ENCODE data around the gene HIBADH.

The HIBADH gene

GRCh38 chr7:27662490-27663205 lies at the start of gene HIBADH:
Gene HIBADH, minus strand, starts transcription at chr7:27662883. Its CDS starts 95 bp downstream, at chr7:27662788.
- Mint-ChIP-seq H3K4me1 (peaks cover 22% of the 10 kb centered on the region), H3K4me3 (peak within 1 kb of the TSS; percentile 87), H3K9me3 (no peaks in the 10 kb centered on the region), H3K27ac (peak within 1 kb of the TSS; percentile 87), H3K27me3 (no peaks in the 10 kb centered on the region), H3K36me3 (peaks cover 7% of the 10 kb centered on the region)

GRCh38 chr7:27712217-27712616 lies 49.5 kb upstream of the HIBADH start:
- Mint-ChIP-seq H3K4me3 (no peak overlapping the region), H3K27ac (no peak overlapping the region), H3K9me3 (no peaks in the 10 kb centered on the region), H3K4me1 (no peaks in the 10 kb centered on the region), H3K27me3 (peaks cover 2% of the 10 kb centered on the region), H3K36me3 (no peaks in the 10 kb centered on the region)

GRCh38 chr7:27709137-27710075 lies 46.7 kb upstream of the HIBADH start:
- H3K4me3 Mint-ChIP-seq, result no peak overlapping the region
- H3K36me3 Mint-ChIP-seq, result no peaks in the 10 kb centered on the region
- H3K9me3 Mint-ChIP-seq, result no peaks in the 10 kb centered on the region
- no peaks in the 10 kb centered on the region for H3K4me1 Mint-ChIP-seq
- H3K27me3 Mint-ChIP-seq, result peaks cover 6% of the 10 kb centered on the region
- H3K27ac Mint-ChIP-seq, result no peak overlapping the region

GRCh38 chr7:27708485-27708884 lies 45.8 kb upstream of the HIBADH start:
- no peak overlapping the region for H3K27ac Mint-ChIP-seq
- no peaks in the 10 kb centered on the region for H3K4me1 Mint-ChIP-seq
- H3K9me3 Mint-ChIP-seq, result no peaks in the 10 kb centered on the region
- no peak overlapping the region for H3K4me3 Mint-ChIP-seq
- H3K36me3 Mint-ChIP-seq, result no peaks in the 10 kb centered on the region
- H3K27me3 Mint-ChIP-seq, result peaks cover 5% of the 10 kb centered on the region

- peaks cover 10% of the 10 kb centered on the region for H3K27me3 Mint-ChIP-seq
- no peaks in the 10 kb centered on the region for H3K36me3 Mint-ChIP-seq
- no peaks in the 10 kb centered on the region for H3K9me3 Mint-ChIP-seq
- no peak overlapping the region for H3K27ac Mint-ChIP-seq
- no peak overlapping the region for H3K4me3 Mint-ChIP-seq
- H3K4me1 Mint-ChIP-seq, result no peaks in the 10 kb centered on the region
Measured at GRCh38 chr7:27705200-27705594, 42.5 kb upstream of the HIBADH start.

GRCh38 chr7:27704422-27705199 lies 41.9 kb upstream of the HIBADH start:
- Mint-ChIP-seq H3K4me1 (no peaks in the 10 kb centered on the region), H3K4me3 (no peak overlapping the region), H3K36me3 (no peaks in the 10 kb centered on the region), H3K9me3 (no peaks in the 10 kb centered on the region), H3K27me3 (peaks cover 10% of the 10 kb centered on the region), H3K27ac (no peak overlapping the region)

- Mint-ChIP-seq H3K27ac (no peak overlapping the region), H3K27me3 (peaks cover 10% of the 10 kb centered on the region), H3K4me1 (no peaks in the 10 kb centered on the region), H3K9me3 (no peaks in the 10 kb centered on the region), H3K36me3 (no peaks in the 10 kb centered on the region), H3K4me3 (no peak overlapping the region)
Measured at GRCh38 chr7:27703181-27703580, 40.5 kb upstream of the HIBADH start.

- Mint-ChIP-seq H3K27me3 (peaks cover 10% of the 10 kb centered on the region), H3K36me3 (no peaks in the 10 kb centered on the region), H3K4me1 (no peaks in the 10 kb centered on the region), H3K4me3 (no peak overlapping the region), H3K9me3 (no peaks in the 10 kb centered on the region), H3K27ac (no peak overlapping the region)
Measured at GRCh38 chr7:27700501-27700900, 37.8 kb upstream of the HIBADH start.

GRCh38 chr7:27699751-27700150 lies 37.1 kb upstream of the HIBADH start:
- no peaks in the 10 kb centered on the region for H3K36me3 Mint-ChIP-seq
- H3K4me1 Mint-ChIP-seq, result no peaks in the 10 kb centered on the region
- H3K27me3 Mint-ChIP-seq, result peaks cover 6% of the 10 kb centered on the region
- no peak overlapping the region for H3K4me3 Mint-ChIP-seq
- H3K27ac Mint-ChIP-seq, result no peak overlapping the region
- no peaks in the 10 kb centered on the region for H3K9me3 Mint-ChIP-seq

- Mint-ChIP-seq H3K9me3 (no peaks in the 10 kb centered on the region), H3K27ac (no peak overlapping the region), H3K4me1 (no peaks in the 10 kb centered on the region), H3K36me3 (no peaks in the 10 kb centered on the region), H3K4me3 (no peak overlapping the region), H3K27me3 (peaks cover 6% of the 10 kb centered on the region)
Measured at GRCh38 chr7:27697861-27698430, 35.3 kb upstream of the HIBADH start.

GRCh38 chr7:27695096-27695495 lies 32.4 kb upstream of the HIBADH start:
- Mint-ChIP-seq H3K36me3 (no peaks in the 10 kb centered on the region), H3K4me1 (no peaks in the 10 kb centered on the region), H3K4me3 (no peak overlapping the region), H3K27ac (no peak overlapping the region), H3K27me3 (no peaks in the 10 kb centered on the region), H3K9me3 (no peaks in the 10 kb centered on the region)

GRCh38 chr7:27693794-27694193 lies 31.1 kb upstream of the HIBADH start:
- H3K36me3 Mint-ChIP-seq, result no peaks in the 10 kb centered on the region
- no peak overlapping the region for H3K27ac Mint-ChIP-seq
- no peaks in the 10 kb centered on the region for H3K9me3 Mint-ChIP-seq
- H3K27me3 Mint-ChIP-seq, result peaks cover 2% of the 10 kb centered on the region
- H3K4me3 Mint-ChIP-seq, result no peak overlapping the region
- H3K4me1 Mint-ChIP-seq, result no peaks in the 10 kb centered on the region

- Mint-ChIP-seq H3K36me3 (peaks cover 4% of the 10 kb centered on the region), H3K27ac (no peak overlapping the region), H3K27me3 (peaks cover 7% of the 10 kb centered on the region), H3K9me3 (peaks cover 6% of the 10 kb centered on the region), H3K4me3 (no peak overlapping the region), H3K4me1 (no peaks in the 10 kb centered on the region)
Measured at GRCh38 chr7:27690649-27691048, 28.0 kb upstream of the HIBADH start.

GRCh38 chr7:27689591-27690164 lies 27.0 kb upstream of the HIBADH start:
- Mint-ChIP-seq H3K4me3 (no peak overlapping the region), H3K36me3 (peaks cover 4% of the 10 kb centered on the region), H3K27ac (no peak overlapping the region), H3K9me3 (peaks cover 6% of the 10 kb centered on the region), H3K27me3 (peaks cover 7% of the 10 kb centered on the region), H3K4me1 (no peaks in the 10 kb centered on the region)

GRCh38 chr7:27689150-27689549 lies 26.5 kb upstream of the HIBADH start:
- Mint-ChIP-seq H3K4me1 (no peaks in the 10 kb centered on the region), H3K27ac (no peak overlapping the region), H3K9me3 (peaks cover 6% of the 10 kb centered on the region), H3K27me3 (peaks cover 7% of the 10 kb centered on the region), H3K4me3 (no peak overlapping the region), H3K36me3 (peaks cover 4% of the 10 kb centered on the region)

Measured in activated naive CD4-positive, alpha-beta T cell treated with anti-CD3 and anti-CD28 coated beads, Interleukin-2, amount 50 U/mL, for 24 hours (primary cell).